ENCODE results near the gene TRPM4.
A peak's percentile ranks its signal among the peaks of the same experiment; 100 is the strongest.
"Not testable (repeated sequence)": the region's sequence is repeated elsewhere in the genome, so short reads cannot be mapped to it uniquely, and the experiment has no call there.

TRPM4 gene

GRCh38 chr19:49127225-49127624 is 30.4 kb upstream of the TRPM4 start:
- not testable (repeated sequence) for DNase-seq (ENCODE audit: low spot score)

DNA sequence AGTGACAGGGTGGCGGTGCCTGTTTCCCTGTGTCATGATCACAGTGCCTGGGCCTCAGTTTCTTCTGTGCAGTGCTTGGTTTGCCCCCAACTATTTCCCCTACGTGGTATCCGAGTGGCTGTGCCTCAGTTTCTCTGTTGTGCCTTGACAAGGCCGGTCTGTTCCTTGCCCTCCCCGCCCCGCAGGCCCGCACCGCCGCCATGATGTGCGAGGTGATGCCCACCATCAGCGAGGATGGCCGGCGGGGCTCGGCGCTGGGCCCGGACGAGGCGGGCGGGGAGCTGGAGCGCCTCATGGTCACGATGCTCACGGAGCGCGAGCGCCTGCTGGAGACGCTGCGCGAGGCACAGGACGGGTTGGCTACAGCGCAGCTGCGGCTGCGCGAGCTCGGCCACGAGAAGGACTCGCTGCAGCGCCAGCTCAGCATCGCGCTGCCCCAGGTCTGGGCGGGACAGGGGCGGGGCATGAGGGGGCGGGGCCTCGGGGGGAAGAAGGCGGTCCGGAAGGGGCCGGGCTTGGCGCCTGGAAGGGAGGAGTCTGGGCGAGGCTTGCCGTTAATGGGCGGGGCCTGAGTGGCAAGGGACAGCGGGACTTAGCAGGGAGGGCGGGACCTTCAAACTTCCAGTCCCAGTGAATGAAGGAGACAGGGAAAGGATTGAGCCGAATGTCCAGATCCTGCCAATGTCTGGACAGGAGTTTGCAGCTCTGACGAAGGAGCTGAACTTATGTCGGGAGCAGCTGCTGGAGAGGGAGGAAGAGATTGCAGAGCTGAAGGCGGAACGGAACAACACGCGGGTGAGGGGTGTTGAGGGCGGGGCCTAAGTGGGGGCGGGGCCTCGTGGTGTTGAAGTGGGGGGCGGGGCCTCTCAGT is 29.7 kb upstream of the TRPM4 start:
- DNase-seq (ENCODE audit: low spot score): peak; percentile 100

DNA sequence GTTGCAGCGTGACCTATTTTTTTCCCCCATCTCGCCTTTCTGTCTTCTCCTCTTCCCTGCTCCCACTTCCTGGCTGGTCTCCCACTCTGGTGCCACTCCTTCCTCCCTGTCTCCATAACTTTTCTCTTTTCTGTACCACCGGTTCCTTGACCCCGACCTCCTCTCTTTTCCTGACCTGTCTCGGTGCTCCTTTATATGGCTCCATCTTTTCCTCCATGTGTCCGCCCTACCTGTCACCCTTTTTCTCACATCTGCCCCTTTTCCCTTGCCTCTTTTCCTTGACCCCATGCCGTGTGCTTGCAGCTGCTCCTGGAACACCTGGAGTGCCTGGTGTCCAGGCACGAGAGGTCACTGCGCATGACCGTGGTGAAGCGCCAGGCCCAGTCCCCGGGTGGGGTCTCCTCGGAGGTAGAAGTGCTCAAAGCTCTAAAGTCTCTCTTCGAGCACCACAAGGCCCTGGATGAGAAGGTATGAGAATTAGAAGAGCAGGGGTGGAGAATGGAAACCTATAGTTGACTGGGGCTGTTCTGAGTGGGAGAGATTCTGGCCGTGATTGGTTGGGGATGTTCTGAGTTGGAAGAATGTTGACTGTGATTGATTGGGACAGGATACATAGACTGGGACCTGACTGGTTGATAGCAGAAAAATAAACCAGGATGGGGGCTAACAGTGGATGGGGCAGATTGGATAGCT is 28.9 kb upstream of the TRPM4 start:
- no peak for DNase-seq (ENCODE audit: low spot score)

DNA sequence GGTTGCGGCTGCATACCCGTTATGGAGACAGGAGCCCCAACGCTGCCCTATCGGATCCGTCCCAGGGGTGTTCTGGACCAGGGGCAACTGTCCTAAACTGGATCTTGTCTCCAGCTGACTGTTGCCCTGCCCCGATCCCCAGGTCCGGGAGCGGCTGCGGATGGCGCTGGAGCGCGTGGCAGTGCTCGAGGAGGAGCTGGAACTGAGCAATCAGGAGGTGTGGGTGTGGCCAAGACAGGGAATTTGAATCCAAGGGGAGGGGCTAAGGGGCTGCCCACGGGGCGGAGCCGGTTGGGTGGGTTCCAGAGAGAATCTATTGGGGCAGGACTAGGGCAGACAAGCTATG is 28.4 kb upstream of the TRPM4 start:
- peak; percentile 66 for DNase-seq (ENCODE audit: low spot score)

DNA sequence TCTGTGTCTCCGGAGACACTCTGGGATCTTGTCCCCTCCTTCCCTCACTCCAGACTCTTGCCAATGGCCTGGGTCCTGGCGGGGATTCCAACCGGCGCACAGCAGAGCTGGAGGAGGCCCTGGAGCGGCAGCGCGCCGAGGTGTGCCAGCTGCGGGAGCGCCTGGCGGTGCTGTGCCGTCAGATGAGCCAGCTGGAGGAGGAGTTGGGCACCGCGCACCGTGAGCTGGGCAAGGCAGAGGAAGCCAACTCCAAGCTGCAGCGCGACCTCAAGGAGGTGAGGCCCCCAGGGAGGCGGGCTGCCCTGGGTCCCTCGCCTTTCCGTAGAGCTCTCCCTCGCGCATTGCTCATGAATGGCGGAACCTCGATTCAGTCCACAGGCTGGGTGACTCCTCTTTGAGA is 27.3 kb upstream of the TRPM4 start:
- no peak for DNase-seq (ENCODE audit: low spot score)

DNA sequence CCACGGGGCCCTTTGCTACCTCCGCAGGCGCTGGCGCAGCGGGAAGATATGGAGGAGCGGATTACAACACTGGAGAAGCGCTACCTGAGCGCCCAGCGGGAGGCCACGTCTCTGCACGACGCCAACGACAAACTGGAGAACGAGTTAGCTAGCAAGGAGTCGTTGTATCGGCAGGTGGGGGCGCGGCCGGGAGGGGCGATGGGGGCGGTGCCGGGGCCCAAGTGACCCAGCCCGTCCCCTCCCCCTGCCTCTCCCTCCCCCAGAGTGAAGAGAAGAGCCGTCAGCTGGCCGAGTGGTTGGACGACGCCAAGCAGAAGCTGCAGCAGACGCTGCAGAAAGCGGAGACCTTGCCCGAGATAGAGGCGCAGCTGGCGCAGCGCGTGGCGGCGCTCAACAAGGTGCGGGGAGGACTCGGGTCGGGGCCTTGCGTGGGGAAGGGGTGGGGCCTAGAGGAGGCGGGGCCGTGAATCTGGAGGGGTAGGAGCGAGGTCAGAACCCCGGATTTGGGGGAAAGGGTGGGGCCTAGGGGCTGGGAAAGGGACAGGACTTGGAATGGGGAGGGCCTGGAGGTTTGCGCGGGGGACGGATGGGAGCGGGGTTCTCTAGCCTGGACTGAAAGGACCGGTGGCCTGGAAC is 24.5 kb upstream of the TRPM4 start:
- DNase-seq (ENCODE audit: low spot score): no peak

DNA sequence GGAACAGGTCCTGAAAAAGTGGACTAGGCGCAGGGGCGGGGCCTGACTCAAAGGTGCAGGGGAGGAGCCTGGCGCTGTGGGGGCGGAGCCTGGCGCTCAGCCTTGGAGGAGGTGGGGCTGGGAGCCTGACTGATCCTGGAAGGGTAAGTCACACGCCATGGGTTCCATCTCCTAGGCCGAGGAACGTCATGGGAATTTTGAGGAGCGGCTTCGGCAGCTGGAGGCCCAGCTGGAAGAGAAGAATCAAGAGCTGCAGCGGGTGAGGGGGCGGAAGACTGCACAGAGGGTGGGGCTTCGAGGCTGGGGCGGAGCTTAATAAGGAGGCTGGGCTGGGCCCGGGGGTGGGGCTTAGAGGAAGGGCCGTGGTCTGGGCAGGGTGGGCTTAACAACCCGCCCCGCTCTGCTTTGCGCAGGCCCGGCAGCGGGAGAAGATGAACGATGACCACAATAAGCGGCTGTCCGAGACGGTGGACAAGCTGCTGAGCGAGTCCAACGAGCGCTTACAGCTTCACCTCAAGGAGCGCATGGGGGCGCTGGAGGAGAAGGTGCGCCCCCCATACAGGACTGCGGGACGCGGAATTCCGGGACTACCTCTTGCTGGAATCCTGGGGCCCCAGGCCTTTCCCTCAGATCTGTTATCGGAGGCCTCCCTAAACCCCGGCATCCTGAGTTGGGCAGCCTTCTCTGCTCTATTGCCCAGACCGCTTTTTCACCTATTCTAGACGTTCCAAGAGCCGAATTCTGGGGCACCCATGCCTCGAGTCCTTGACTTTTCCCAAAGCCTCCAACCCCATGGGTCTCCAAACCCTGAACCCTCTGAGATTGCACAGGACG is 23.8 kb upstream of the TRPM4 start:
- no peak for DNase-seq (ENCODE audit: low spot score)

DNA sequence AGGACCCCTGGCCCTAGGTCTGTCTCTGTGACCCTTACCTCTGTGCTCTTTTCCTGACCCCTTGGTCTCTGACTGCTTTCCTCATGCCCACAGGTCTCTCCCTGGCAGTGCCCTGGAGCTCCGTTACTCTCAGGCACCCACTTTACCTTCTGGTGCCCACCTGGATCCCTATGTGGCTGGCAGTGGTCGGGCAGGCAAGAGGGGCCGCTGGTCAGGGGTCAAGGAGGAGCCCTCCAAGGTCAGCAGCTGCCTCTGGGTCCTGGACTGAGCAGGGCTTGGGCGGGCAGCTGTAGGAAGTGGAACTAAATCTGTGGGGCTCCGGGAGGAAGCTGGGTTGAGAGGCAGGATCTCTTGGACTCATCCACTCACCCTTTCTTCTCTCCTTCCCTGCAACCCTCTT is 21.9 kb upstream of the TRPM4 start:
- DNase-seq (ENCODE audit: low spot score): no peak

GRCh38 chr19:49136771-49137171 is 20.8 kb upstream of the TRPM4 start:
- DNase-seq (ENCODE audit: low spot score): no peak

DNA sequence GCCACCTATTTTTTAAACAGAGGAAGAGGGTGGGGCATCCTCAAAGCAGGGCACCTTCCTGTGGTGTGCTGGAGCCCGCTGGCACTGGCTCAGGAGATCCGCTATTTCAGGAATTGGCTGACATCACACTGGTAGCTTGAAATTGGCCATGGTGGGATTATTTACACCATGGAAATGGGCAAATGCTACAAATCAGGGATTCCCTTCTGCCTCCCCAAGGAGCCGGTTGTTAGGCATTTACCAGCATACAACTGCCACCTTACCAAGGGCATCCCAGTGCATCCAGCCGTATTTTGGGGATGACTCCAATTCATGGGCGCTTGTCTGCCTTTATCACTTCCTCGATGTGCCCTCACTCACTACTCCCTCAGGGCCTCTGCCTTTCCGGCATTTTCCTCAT is 16.6 kb upstream of the TRPM4 start:
- no peak for DNase-seq (ENCODE audit: low spot score)

DNA sequence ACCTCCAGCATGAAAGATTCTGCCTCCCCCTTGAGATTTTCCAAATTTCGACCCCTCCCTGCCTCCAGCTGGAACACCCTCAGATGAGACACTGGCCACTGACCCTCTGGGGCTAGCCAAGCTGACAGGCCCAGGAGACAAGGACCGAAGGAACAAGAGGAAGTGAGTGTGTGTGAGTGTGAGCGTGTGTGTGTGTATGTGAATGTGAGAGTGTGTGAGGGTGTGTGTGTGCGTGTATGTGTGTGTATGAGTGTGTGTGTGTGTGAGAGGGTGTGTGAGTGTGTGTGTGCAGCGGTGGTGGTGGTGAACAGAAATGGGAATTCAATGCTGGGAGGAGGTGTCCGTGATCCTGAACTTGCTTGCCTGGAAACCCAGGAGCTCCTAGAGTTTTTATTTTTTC is 16.2 kb upstream of the TRPM4 start:
- DNase-seq (ENCODE audit: low spot score): no peak

DNA sequence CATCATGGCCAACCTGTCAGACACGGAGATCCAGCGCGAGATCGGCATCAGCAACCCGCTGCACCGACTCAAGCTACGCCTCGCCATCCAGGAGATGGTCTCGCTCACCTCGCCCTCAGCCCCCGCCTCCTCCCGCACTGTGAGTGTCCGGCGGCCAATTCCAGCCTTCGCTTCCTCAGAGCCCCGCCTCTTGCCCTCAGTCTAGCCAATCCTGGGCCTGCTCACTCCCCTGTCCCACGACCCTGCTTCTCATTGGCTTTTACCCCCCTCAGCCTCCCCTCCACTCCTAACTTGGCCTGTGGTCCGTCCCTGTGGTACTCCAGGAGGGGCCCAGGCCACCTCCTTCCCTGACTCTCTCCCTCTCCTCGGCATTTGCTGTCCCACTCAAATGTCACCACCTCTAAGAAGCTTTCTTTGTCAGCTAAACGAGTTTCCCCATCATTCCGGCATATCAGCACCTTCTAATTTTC is 14.7 kb upstream of the TRPM4 start:
- no peak for DNase-seq (ENCODE audit: low spot score)

- DNase-seq (ENCODE audit: low spot score): peak; percentile 77
Observed at GRCh38 chr19:49145573-49146407, 11.8 kb upstream of the TRPM4 start.

- DNase-seq (ENCODE audit: low spot score): not testable (repeated sequence)
Observed at GRCh38 chr19:49146408-49146770, 11.2 kb upstream of the TRPM4 start.

DNA sequence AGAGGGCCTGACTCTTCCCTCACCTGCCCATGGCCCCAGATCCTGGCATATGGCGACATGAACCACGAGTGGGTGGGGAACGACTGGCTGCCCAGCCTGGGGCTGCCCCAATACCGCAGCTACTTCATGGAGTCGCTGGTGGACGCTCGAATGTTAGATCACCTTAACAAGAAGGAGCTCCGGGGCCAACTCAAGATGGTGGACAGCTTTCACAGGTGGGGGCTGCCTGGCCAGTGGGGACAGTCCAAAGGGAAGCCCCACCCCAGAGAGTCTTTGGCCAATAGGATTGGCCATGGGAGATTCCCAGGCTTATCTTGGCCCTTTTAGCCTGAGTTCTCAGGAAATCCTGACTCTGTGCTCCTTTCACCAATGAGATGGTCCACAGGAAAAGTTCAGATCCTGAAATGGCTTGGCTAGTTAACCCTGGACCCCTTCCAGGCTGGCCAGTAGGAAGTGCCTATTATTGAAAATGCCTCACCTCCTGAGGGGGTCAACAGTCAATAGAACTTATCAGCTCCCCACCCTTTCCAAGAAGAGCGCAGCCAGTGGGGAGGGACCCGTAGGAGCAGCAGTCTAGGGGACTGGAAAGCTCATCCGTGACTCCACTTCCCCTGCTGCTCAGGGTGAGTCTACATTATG is 9.4 kb upstream of the TRPM4 start:
- no peak for DNase-seq (ENCODE audit: low spot score)

DNA sequence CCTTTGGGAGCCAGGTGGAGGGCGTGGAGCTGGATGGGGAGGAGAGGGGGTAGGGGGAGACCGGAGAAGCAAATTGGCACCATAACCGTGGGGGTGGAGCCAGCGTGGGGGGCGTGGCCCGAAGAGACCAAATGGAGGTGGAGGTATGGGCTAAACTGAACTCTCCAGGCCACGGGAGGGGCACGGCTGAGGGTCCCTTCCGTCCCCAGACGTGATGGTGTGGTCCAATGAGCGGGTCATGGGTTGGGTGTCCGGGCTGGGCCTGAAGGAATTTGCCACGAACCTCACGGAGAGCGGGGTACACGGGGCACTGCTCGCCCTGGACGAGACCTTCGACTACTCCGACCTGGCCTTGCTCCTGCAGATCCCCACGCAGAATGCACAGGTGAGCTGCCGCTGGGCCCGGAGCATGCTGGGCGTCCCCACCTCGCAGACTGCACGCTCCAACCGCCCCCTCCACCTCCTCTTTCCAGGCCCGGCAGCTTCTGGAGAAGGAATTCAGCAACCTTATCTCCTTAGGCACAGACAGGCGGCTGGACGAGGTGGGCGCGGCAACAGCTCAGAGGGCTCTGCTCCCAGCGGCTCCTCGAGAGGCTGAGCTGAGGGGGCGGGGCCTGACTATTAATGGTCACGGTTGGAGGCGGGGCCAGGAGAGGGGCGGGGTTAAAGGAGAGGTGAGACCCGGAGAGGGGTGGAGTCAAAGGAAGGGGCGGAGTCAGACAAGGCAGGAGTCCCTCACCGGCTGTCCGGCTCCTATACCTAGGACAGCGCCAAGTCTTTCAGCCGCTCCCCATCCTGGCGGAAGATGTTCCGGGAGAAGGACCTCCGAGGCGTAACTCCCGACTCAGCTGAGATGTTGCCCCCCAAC is 8.6 kb upstream of the TRPM4 start:
- DNase-seq (ENCODE audit: low spot score): peak; percentile 99

GRCh38 chr19:49149652-49150105 is 7.9 kb upstream of the TRPM4 start:
- peak; percentile 89 for DNase-seq (ENCODE audit: low spot score)

GRCh38 chr19:49150106-49150943 is 7.3 kb upstream of the TRPM4 start:
- peak; percentile 86 for DNase-seq (ENCODE audit: low spot score)

GRCh38 chr19:49150944-49151243 is 6.7 kb upstream of the TRPM4 start:
- DNase-seq (ENCODE audit: low spot score): no peak

Data from COLO829 (cell line).